Subcutaneous abdominal adipose tissue (tissue), 5 donors: ENCODE data around the gene GARRE1.
"Not testable (repeated sequence)": the region's sequence is repeated elsewhere in the genome, so short reads cannot be mapped to it uniquely, and the experiment has no call there.

ENCODE experiments used
- H3K27ac ChIP-seq: one replicate; pipeline ENCODE4 v1.7.0; 2013; ENCODE audit warnings: low read depth, mild to moderate bottlenecking, inconsistent platforms, low read length, moderate library complexity
- H3K27me3 ChIP-seq, 5 donors: one replicate each; pipeline ENCODE4 v1.7.0; 2013; ENCODE audit warnings: low read length in 5 of 5, inconsistent platforms in 1 of 5; ENCODE audit not compliant: control insufficient read depth in 5 of 5, insufficient read depth in 4 of 5
- H3K36me3 ChIP-seq, 5 donors: one replicate each; pipeline ENCODE4 v1.7.0; 2013; ENCODE audit warnings: low read length in 5 of 5; ENCODE audit not compliant: control insufficient read depth in 5 of 5, insufficient read depth in 5 of 5
- H3K4me1 ChIP-seq, 5 donors: one replicate each; pipeline ENCODE4 v1.7.0; 2013; ENCODE audit warnings: low read length in 5 of 5, mild to moderate bottlenecking in 3 of 5, moderate library complexity in 1 of 5; ENCODE audit not compliant: control insufficient read depth in 5 of 5, insufficient read depth in 5 of 5
- H3K4me3 ChIP-seq, 5 donors: one replicate each; pipeline ENCODE4 v1.7.0; 2013; ENCODE audit warnings: low read length in 5 of 5, low read depth in 1 of 5
- H3K9ac ChIP-seq, 5 donors: one replicate each; pipeline ENCODE4 v1.7.0; 2013; ENCODE audit warnings: low read length in 5 of 5, mild to moderate bottlenecking in 4 of 5, moderate library complexity in 3 of 5
- H3K9me3 ChIP-seq, 5 donors: one replicate each; pipeline ENCODE4 v1.7.0; 2013; ENCODE audit warnings: low read length in 5 of 5; ENCODE audit not compliant: control insufficient read depth in 5 of 5
- donor health status: healthy.
- donor health status: healthy.
- donor health status: healthy.
- donor health status: healthy.
- donor health status: healthy.

The GARRE1 gene

GRCh38 chr19:34230820-34231219 is 23.5 kb upstream of the GARRE1 start:
- no peaks in the 10 kb centered on the region for H3K27me3 ChIP-seq
- H3K36me3 ChIP-seq, result peaks cover 22 to 48% (median 30%) of the 10 kb centered on the region in 5 donors
- no peak overlapping the region for H3K9ac ChIP-seq
- H3K9me3 ChIP-seq, result no peaks in the 10 kb centered on the region
- no peak overlapping the region for H3K4me3 ChIP-seq
- H3K27ac ChIP-seq, result no peak overlapping the region
- peaks cover 0 to 20% (median 12%) of the 10 kb centered on the region in 5 donors for H3K4me1 ChIP-seq

DNA sequence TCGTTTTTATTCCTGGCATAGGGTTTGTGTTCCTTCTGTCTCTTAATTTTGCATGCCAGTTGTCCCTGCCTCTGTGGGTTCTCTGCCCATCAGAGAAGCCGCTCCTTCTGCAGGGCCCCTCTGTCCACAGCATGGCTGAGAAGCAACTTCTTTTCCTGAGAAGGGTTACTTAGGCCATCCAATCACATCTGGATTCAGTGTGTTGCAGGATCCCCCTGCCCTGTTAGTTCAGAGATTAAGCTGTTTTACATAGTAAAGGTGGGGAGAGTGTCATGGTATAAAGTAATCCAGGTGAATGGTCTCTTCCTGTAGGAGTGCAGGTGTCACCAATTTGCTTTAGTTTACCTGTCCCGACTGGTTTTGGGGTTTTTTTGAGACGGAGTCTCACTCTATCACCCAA is 22.9 kb upstream of the GARRE1 start:
- H3K27ac ChIP-seq, result no peak overlapping the region
- H3K4me3 ChIP-seq, result no peak overlapping the region
- peaks cover 20 to 42% (median 27%) of the 10 kb centered on the region in 5 donors for H3K36me3 ChIP-seq
- no peaks in the 10 kb centered on the region for H3K9me3 ChIP-seq
- peaks cover 0 to 25% (median 16%) of the 10 kb centered on the region in 5 donors for H3K4me1 ChIP-seq
- H3K27me3 ChIP-seq, result no peaks in the 10 kb centered on the region
- H3K9ac ChIP-seq, result no peak overlapping the region

GRCh38 chr19:34232566-34233481 is 21.5 kb upstream of the GARRE1 start:
- peaks cover 0 to 25% (median 17%) of the 10 kb centered on the region in 5 donors for H3K4me1 ChIP-seq
- no peaks in the 10 kb centered on the region for H3K9me3 ChIP-seq
- peaks cover 16 to 29% (median 24%) of the 10 kb centered on the region in 5 donors for H3K36me3 ChIP-seq
- H3K27ac ChIP-seq, result peak overlapping the region; percentile 19
- peak overlapping the region in 2 of 5 donors; percentile 0 to 32 for H3K9ac ChIP-seq
- no peak overlapping the region for H3K4me3 ChIP-seq
- H3K27me3 ChIP-seq, result no peaks in the 10 kb centered on the region

DNA sequence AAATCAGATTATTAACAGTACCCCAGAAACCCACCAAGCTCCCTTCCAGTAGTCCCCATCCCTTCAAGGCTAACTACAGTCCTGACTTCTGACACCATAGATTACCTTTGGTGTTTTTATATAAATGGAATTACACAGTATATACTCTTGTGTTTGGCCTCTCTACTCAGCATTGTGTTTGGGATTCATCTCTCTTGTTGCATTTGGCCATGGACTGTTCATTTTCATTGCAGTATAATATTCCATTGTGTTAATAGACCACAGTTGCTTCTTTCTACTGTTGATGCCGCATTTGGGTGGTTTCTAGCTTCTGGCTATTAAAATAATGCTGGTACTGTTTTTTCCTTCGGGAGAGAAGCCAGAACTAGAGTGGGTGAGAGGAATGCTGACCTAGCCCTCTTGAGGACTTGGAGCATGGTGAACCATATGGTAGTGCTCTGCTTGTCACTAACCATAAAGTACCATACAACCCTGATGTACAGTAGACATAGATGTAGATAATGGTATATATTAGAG is 18.9 kb upstream of the GARRE1 start:
- Histone ChIP-seq H3K4me3 (no peak overlapping the region), H3K4me1 (peaks cover 0 to 17% (median 15%) of the 10 kb centered on the region in 5 donors), H3K27ac (no peak overlapping the region), H3K9me3 (no peaks in the 10 kb centered on the region), H3K9ac (no peak overlapping the region), H3K36me3 (peaks cover 0 to 7% (median 3%) of the 10 kb centered on the region in 5 donors), H3K27me3 (no peaks in the 10 kb centered on the region)

- Histone ChIP-seq H3K9me3 (no peaks in the 10 kb centered on the region), H3K27me3 (no peaks in the 10 kb centered on the region), H3K36me3 (no peaks in the 10 kb centered on the region), H3K27ac (no peak overlapping the region), H3K9ac (no peak overlapping the region), H3K4me3 (no peak overlapping the region), H3K4me1 (peaks cover 0 to 17% (median 15%) of the 10 kb centered on the region in 5 donors)
These were observed 18.0 kb upstream of the GARRE1 start for GRCh38 chr19:34236035-34236987.

GRCh38 chr19:34237283-34237682 is 17.1 kb upstream of the GARRE1 start:
- Histone ChIP-seq H3K27ac (no peak overlapping the region), H3K4me1 (peaks cover 0 to 17% (median 15%) of the 10 kb centered on the region in 5 donors), H3K27me3 (no peaks in the 10 kb centered on the region), H3K4me3 (no peak overlapping the region), H3K36me3 (no peaks in the 10 kb centered on the region), H3K9ac (no peak overlapping the region), H3K9me3 (no peaks in the 10 kb centered on the region)

DNA sequence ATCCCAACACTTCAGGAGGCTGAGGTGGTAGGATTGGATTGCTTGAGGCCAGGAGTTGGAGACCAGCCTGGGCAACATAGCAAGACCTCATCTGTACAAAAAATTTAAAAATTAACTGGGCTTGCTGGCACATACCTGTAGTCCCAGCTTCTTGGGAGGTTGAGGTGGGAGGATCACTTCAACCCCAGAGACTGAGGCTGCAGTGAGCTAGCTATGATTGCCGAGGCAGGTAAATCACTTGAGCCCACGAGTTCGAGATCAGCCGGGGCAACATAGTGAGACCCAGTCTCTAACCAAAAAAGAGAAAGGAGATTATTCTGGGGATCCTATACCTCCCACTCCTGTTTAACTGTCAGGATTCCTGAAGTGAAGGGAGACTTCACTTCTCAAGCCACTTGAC is 16.4 kb upstream of the GARRE1 start:
- peaks cover 0 to 10% (median 10%) of the 10 kb centered on the region in 5 donors for H3K4me1 ChIP-seq
- no peak overlapping the region for H3K9ac ChIP-seq
- H3K27ac ChIP-seq, result no peak overlapping the region
- H3K27me3 ChIP-seq, result no peaks in the 10 kb centered on the region
- H3K4me3 ChIP-seq, result no peak overlapping the region
- H3K9me3 ChIP-seq, result no peaks in the 10 kb centered on the region
- H3K36me3 ChIP-seq, result no peaks in the 10 kb centered on the region

GRCh38 chr19:34241513-34242337 is 12.6 kb upstream of the GARRE1 start:
- H3K27me3 ChIP-seq, result no peaks in the 10 kb centered on the region
- peaks cover 2 to 16% (median 13%) of the 10 kb centered on the region in 5 donors for H3K4me1 ChIP-seq
- H3K9me3 ChIP-seq, result no peaks in the 10 kb centered on the region
- no peak overlapping the region for H3K27ac ChIP-seq
- H3K4me3 ChIP-seq, result no peak overlapping the region
- no peak overlapping the region for H3K9ac ChIP-seq
- no peaks in the 10 kb centered on the region for H3K36me3 ChIP-seq

- H3K4me3 ChIP-seq, H3K36me3 ChIP-seq, H3K27me3 ChIP-seq, H3K9me3 ChIP-seq, H3K9ac ChIP-seq, H3K27ac ChIP-seq: not testable (repeated sequence)
- peaks cover 2 to 16% (median 13%) of the 10 kb centered on the region in 5 donors for H3K4me1 ChIP-seq
These were observed 11.0 kb upstream of the GARRE1 start for GRCh38 chr19:34243138-34243875.
